ENCODE results near the gene HOXB2. TPM values are rescaled to one million over a fixed set of nuclear protein-coding genes. Genes with fewer than 3 reads are reported as not detected.

HOXB2 gene
- total RNA-seq, 1 experiment from 2014 or later: not detected

GRCh38 chr17:48559122-48559839, 14.4 kb upstream of the HOXB2 start:
- peaks cover 0 to 2% (median 0%) of the 10 kb centered on the region in 3 experiments; a peak in 2 of 7 replicates for H3K36me3 Mint-ChIP-seq (ENCODE audit: insufficient read depth in 1 of 3, low read depth in 3 of 3)
- no peak overlapping the region for H2BK5ac ChIP-seq (ENCODE audit: insufficient read length, low read length)
- H4K5ac ChIP-seq (ENCODE audit: insufficient read length, low read depth, low read length): no peak overlapping the region
- no CpG with 5 or more reads among the region's 16 CpGs for WGBS (ENCODE audit: extremely low coverage, insufficient read length, low lambda C conversion rate)
- H3K27me3 Mint-ChIP-seq (ENCODE audit: low read depth): peaks cover 97% of the 10 kb centered on the region
- no peak overlapping the region for H2BK20ac ChIP-seq (ENCODE audit: low read depth, low read length, poor library complexity, severe bottlenecking)
- H3K27me3 ChIP-seq (ENCODE audit: insufficient read depth, low read length): peaks cover 97% of the 10 kb centered on the region
- no peak overlapping the region for H2BK15ac ChIP-seq (ENCODE audit: low read depth, low read length)
- H2AK5ac ChIP-seq (ENCODE audit: insufficient read length, low read length): no peak overlapping the region
- H3K4me1 Mint-ChIP-seq: peaks cover 4 to 21% of the 10 kb centered on the region in 2 experiments
- H3K4me3 Mint-ChIP-seq: no peak overlapping the region
- H2BK120ac ChIP-seq (ENCODE audit: low read depth, low read length, poor library complexity, severe bottlenecking): no peak overlapping the region
- H3K9ac ChIP-seq (ENCODE audit: extremely low read depth, insufficient read length, low read length): no peak overlapping the region
- no peaks in the 10 kb centered on the region for H3K4me1 ChIP-seq (ENCODE audit: insufficient read depth, low read length)
- no peaks in the 10 kb centered on the region for H3K23me2 ChIP-seq (ENCODE audit: insufficient read length, low read depth, low read length, poor library complexity, severe bottlenecking)
- TF ChIP-seq, protein P1, sequence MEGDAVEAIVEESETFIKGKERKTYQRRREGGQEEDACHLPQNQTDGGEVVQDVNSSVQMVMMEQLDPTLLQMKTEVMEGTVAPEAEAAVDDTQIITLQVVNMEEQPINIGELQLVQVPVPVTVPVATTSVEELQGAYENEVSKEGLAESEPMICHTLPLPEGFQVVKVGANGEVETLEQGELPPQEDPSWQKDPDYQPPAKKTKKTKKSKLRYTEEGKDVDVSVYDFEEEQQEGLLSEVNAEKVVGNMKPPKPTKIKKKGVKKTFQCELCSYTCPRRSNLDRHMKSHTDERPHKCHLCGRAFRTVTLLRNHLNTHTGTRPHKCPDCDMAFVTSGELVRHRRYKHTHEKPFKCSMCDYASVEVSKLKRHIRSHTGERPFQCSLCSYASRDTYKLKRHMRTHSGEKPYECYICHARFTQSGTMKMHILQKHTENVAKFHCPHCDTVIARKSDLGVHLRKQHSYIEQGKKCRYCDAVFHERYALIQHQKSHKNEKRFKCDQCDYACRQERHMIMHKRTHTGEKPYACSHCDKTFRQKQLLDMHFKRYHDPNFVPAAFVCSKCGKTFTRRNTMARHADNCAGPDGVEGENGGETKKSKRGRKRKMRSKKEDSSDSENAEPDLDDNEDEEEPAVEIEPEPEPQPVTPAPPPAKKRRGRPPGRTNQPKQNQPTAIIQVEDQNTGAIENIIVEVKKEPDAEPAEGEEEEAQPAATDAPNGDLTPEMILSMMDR (conservative IDR thresholded peaks at IDR 0.05): no peak
- no peak overlapping the region for H3K27ac Mint-ChIP-seq
- H3K56ac ChIP-seq (ENCODE audit: insufficient read length, low read depth, low read length): no peak overlapping the region
- H3K18ac ChIP-seq (ENCODE audit: insufficient read length, low read depth, low read length): no peak overlapping the region
- no peak overlapping the region for H2AFZ ChIP-seq (ENCODE audit: low read length)
- no peaks in the 10 kb centered on the region for H3K79me1 ChIP-seq (ENCODE audit: insufficient read depth, low read depth, low read length, poor library complexity, severe bottlenecking)
- no peak for DNase-seq
- no peaks in the 10 kb centered on the region for H4K20me1 ChIP-seq (ENCODE audit: control insufficient read depth, insufficient read depth, insufficient read length)
- H2BK12ac ChIP-seq (ENCODE audit: insufficient read length, low read depth, low read length): no peak overlapping the region
- peaks cover 0 to 6% of the 10 kb centered on the region in 2 experiments; a peak in 2 of 5 replicates for H3K9me3 Mint-ChIP-seq
- no peak overlapping the region for H3T11ph ChIP-seq (ENCODE audit: low read length)
- no peak overlapping the region for H4K8ac ChIP-seq (replicated peaks; ENCODE audit: insufficient read length, low read depth, low read length)
- H3K4ac ChIP-seq (ENCODE audit: low read depth, low read length): no peak overlapping the region
- no peak overlapping the region for H3K27ac ChIP-seq (ENCODE audit: insufficient read length, low read depth, low read length)
- no peaks in the 10 kb centered on the region for H3K9me3 ChIP-seq (ENCODE audit: control insufficient read depth, low read depth, low read length)
- H3K79me2 ChIP-seq (ENCODE audit: insufficient read depth, low read length): no peaks in the 10 kb centered on the region
- H3K14ac ChIP-seq (ENCODE audit: insufficient read depth, low read length): no peak overlapping the region
- no peak overlapping the region for H4K91ac ChIP-seq (ENCODE audit: insufficient read length, low read depth, low read length)
- no peak overlapping the region for H3K4me2 ChIP-seq (ENCODE audit: insufficient read depth, insufficient read length, low read length)
- no peak overlapping the region for H3K23ac ChIP-seq (ENCODE audit: insufficient read length, low read depth, low read length)
